ENCODE results near the gene SHANK3. TPM values are rescaled to one million over a fixed set of nuclear protein-coding genes. Genes with fewer than 3 reads are reported as not detected.

Gene SHANK3
- total RNA-seq, 5 donors from 2014 or later (not counting 1 experiment from before 2014, with no cell fraction given) = 0.22 to 0.47 (median 0.28) TPM

DNA sequence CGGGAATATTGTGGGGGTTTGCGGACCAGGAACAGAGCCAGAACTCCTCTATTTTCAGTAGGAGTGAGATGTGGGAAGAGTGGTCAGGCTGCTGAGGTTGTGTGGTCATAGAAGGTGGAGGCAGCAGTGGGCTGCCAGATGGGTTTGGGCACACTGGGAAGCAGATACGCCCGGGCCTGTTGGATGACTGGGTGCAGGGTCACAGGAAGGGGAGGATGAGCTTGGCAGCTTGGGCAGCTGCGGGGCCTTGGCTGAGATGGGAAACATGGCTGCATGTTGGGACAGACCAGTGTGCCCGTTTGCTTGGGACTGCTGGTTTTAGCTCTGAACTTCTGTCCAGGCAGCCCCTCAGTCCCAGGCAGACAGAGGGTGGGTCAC, 11.4 kb downstream of the SHANK3 start:
- Histone ChIP-seq H3K36me3 (ENCODE audit: control insufficient read depth in 2 of 2, extremely low read depth in 1 of 2, insufficient read depth in 1 of 2, low read length in 1 of 2) (no peaks in the 10 kb centered on the region), H3K27ac (ENCODE audit: low read length) (no peak overlapping the region), H3K9me3 (no peaks in the 10 kb centered on the region), H3K27me3 (replicated peaks in 1 of 2; ENCODE audit: control insufficient read depth in 2 of 2, extremely low read depth in 1 of 2, insufficient read depth in 2 of 2, low read length in 1 of 2) (peaks cover 0 to 17% of the 10 kb centered on the region in 2 experiments), H3K4me1 (ENCODE audit: control insufficient read depth in 1 of 2, extremely low read depth in 1 of 2, insufficient read depth in 2 of 2, low read length in 2 of 2) (no peaks in the 10 kb centered on the region), H3K4me3 (ENCODE audit: control insufficient read depth in 1 of 2, extremely low read depth in 1 of 2, low read length in 1 of 2) (no peak overlapping the region)
- Mint-ChIP-seq H3K36me3 (no peaks in the 10 kb centered on the region), H3K27me3 (peaks cover 5% of the 10 kb centered on the region in 2 donors), H3K4me1 (no peaks in the 10 kb centered on the region), H3K4me3 (no peak overlapping the region), H3K27ac (no peak overlapping the region), H3K9me3 (no peaks in the 10 kb centered on the region)
- ATAC-seq (replicated peaks in 1 of 4) = no peak
- POLR2A ChIA-PET = no interaction called here
- 88% methylated on average over 6 of the region's 6 CpGs for WGBS (ENCODE audit: insufficient coverage)
- DNase-seq = no peak
- CTCF ChIA-PET = no interaction called here

DNA sequence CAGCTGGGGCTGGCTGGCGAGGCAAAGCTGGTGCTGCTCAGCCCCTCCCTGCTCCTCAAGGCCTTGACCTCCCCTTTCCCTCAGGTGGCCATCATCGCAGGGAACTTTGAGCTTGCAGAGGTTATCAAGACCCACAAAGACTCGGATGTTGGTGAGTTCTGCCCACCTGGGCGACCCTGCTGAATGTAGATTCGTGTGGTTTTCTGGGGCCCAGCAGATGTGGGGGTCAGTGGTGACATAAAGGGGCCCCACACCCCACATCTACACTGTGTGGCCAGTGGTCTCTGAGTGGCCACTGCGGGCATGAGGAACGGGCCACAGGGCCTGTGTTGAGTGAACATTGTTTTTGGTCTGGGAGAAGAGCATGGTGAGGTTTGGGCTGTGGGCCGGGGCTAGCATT, 11.9 kb downstream of the SHANK3 start:
- POLR2A ChIA-PET = no interaction called here
- Mint-ChIP-seq H3K36me3 (no peaks in the 10 kb centered on the region), H3K4me3 (no peak overlapping the region), H3K27ac (no peak overlapping the region), H3K9me3 (no peaks in the 10 kb centered on the region), H3K27me3 (peaks cover 5 to 7% of the 10 kb centered on the region in 2 donors), H3K4me1 (no peaks in the 10 kb centered on the region)
- Histone ChIP-seq H3K4me3 (ENCODE audit: control insufficient read depth in 1 of 2, extremely low read depth in 1 of 2, low read length in 1 of 2) (no peak overlapping the region), H3K9me3 (no peaks in the 10 kb centered on the region), H3K4me1 (ENCODE audit: control insufficient read depth in 1 of 2, extremely low read depth in 1 of 2, insufficient read depth in 2 of 2, low read length in 2 of 2) (no peaks in the 10 kb centered on the region), H3K27me3 (replicated peaks in 1 of 2; ENCODE audit: control insufficient read depth in 2 of 2, extremely low read depth in 1 of 2, insufficient read depth in 2 of 2, low read length in 1 of 2) (peaks cover 0 to 17% of the 10 kb centered on the region in 2 experiments), H3K36me3 (ENCODE audit: control insufficient read depth in 2 of 2, extremely low read depth in 1 of 2, insufficient read depth in 1 of 2, low read length in 1 of 2) (no peaks in the 10 kb centered on the region), H3K27ac (ENCODE audit: low read length) (no peak overlapping the region)
- CTCF ChIA-PET = no interaction called here
- WGBS (ENCODE audit: insufficient coverage) = 89% methylated on average over 3 of the region's 8 CpGs
- DNase-seq (no peak), ATAC-seq (replicated peaks in 1 of 4) (no peak)

DNA sequence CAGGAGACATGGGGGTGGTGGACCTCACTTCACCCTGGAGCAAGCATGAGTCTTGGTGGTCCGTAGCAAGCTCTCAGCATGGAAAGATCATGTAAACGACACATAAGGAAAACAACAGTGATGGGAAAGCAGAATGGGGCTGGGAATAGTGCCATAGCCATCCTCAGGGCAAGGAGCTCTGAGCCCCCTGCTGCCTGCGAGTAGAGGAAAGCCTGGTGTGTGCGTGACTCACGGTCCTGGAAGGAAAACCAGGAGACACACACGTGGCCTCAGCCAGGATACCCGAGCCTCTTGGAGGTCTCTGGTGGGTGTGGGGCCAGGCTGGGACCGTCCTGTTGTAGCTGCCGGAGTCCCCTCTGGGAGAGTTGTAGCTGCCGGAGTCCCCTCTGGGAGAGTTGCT, 12.4 kb downstream of the SHANK3 start:
- no peak overlapping the region for H3K27ac Mint-ChIP-seq
- no peaks in the 10 kb centered on the region for H3K9me3 Mint-ChIP-seq
- Histone ChIP-seq H3K27ac (ENCODE audit: low read length) (no peak overlapping the region), H3K4me1 (ENCODE audit: control insufficient read depth in 1 of 2, extremely low read depth in 1 of 2, insufficient read depth in 2 of 2, low read length in 2 of 2) (no peaks in the 10 kb centered on the region), H3K27me3 (replicated peaks in 1 of 2; ENCODE audit: control insufficient read depth in 2 of 2, extremely low read depth in 1 of 2, insufficient read depth in 2 of 2, low read length in 1 of 2) (peaks cover 0 to 17% of the 10 kb centered on the region in 2 experiments), H3K36me3 (ENCODE audit: control insufficient read depth in 2 of 2, extremely low read depth in 1 of 2, insufficient read depth in 1 of 2, low read length in 1 of 2) (no peaks in the 10 kb centered on the region), H3K9me3 (no peaks in the 10 kb centered on the region), H3K4me3 (ENCODE audit: control insufficient read depth in 1 of 2, extremely low read depth in 1 of 2, low read length in 1 of 2) (no peak overlapping the region)
- POLR2A ChIA-PET = no interaction called here
- DNase-seq = no peak
- 90% methylated on average over 6 of the region's 10 CpGs for WGBS (ENCODE audit: insufficient coverage)
- CTCF ChIA-PET = no interaction called here
- no peak for ATAC-seq (replicated peaks in 1 of 4)
- H3K36me3 Mint-ChIP-seq = no peaks in the 10 kb centered on the region
- peaks cover 5 to 10% of the 10 kb centered on the region in 2 donors for H3K27me3 Mint-ChIP-seq
- no peaks in the 10 kb centered on the region for H3K4me1 Mint-ChIP-seq
- H3K4me3 Mint-ChIP-seq = no peak overlapping the region

DNA sequence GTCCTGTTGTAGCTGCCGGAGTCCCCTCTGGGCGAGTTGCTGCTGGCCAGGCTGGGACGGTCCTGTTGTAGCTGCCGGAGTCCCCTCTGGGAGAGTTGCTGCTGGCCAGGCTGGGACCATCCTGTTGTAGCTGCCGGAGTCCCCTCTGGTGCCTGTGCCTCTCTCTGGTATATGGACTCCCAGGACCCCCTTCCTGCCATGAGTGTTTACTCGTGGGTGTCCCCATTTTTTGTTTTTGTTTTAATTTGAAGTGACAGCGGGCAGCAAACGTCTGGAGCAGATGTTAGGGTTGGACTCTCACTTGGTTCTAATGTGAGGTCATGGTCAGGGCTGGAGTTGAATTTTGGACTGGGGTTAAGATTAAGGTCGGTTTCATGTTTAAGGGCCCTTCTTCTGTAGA, 14.2 kb downstream of the SHANK3 start:
- Mint-ChIP-seq H3K4me1 (no peaks in the 10 kb centered on the region), H3K4me3 (no peak overlapping the region), H3K9me3 (peaks cover 0 to 5% (median 0%) of the 10 kb centered on the region in 3 donors)

DNA sequence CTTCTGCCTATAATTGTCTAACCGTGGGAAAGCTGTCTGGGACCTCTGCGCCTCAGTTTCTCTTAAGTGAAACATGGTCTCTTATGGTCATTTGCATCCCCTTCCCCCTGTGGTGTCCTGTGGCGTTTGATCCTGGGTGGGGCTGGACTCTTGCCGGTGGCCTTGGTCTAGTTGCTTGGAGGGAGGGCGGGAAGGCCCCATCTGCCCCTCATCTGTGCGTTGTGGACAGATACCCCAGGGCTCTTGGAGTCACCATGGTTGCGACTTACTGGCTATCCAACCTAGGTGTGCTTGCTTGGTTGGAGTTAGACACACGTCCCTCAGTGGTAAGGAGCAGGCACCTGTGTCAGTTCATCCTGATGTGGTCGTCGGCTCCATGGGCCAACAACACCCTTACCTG, 15.2 kb downstream of the SHANK3 start:
- Mint-ChIP-seq H3K4me3 (no peak overlapping the region), H3K27me3 (peaks cover 5 to 17% of the 10 kb centered on the region in 2 donors), H3K27ac (no peak overlapping the region), H3K36me3 (no peaks in the 10 kb centered on the region), H3K9me3 (peaks cover 0 to 8% (median 0%) of the 10 kb centered on the region in 3 donors), H3K4me1 (no peaks in the 10 kb centered on the region)
- H3K36me3 ChIP-seq (ENCODE audit: control insufficient read depth in 2 of 2, extremely low read depth in 1 of 2, insufficient read depth in 1 of 2, low read length in 1 of 2) = no peaks in the 10 kb centered on the region
- ATAC-seq (replicated peaks in 1 of 4) (no peak), DNase-seq (no peak)
- ChIA-PET CTCF (no interaction called here), POLR2A (no interaction called here)
- no peaks in the 10 kb centered on the region for H3K9me3 ChIP-seq
- H3K27me3 ChIP-seq (replicated peaks in 1 of 2; ENCODE audit: control insufficient read depth in 2 of 2, extremely low read depth in 1 of 2, insufficient read depth in 2 of 2, low read length in 1 of 2) = peaks cover 0 to 17% of the 10 kb centered on the region in 2 experiments
- no peaks in the 10 kb centered on the region for H3K4me1 ChIP-seq (ENCODE audit: control insufficient read depth in 1 of 2, extremely low read depth in 1 of 2, insufficient read depth in 2 of 2, low read length in 2 of 2)
- H3K4me3 ChIP-seq (ENCODE audit: control insufficient read depth in 1 of 2, extremely low read depth in 1 of 2, low read length in 1 of 2) = no peak overlapping the region
- WGBS (ENCODE audit: insufficient coverage) = 100% methylated on average over 2 of the region's 10 CpGs
- H3K27ac ChIP-seq (ENCODE audit: low read length) = no peak overlapping the region

More for the DNA sequence above, 14.2 kb downstream of the SHANK3 start:
- Histone ChIP-seq H3K27me3 (replicated peaks in 1 of 2; ENCODE audit: control insufficient read depth in 2 of 2, extremely low read depth in 1 of 2, insufficient read depth in 2 of 2, low read length in 1 of 2) (peaks cover 0 to 17% of the 10 kb centered on the region in 2 experiments), H3K9me3 (no peaks in the 10 kb centered on the region), H3K27ac (ENCODE audit: low read length) (no peak overlapping the region), H3K4me3 (ENCODE audit: control insufficient read depth in 1 of 2, extremely low read depth in 1 of 2, low read length in 1 of 2) (no peak overlapping the region), H3K4me1 (ENCODE audit: control insufficient read depth in 1 of 2, extremely low read depth in 1 of 2, insufficient read depth in 2 of 2, low read length in 2 of 2) (no peaks in the 10 kb centered on the region), H3K36me3 (ENCODE audit: control insufficient read depth in 2 of 2, extremely low read depth in 1 of 2, insufficient read depth in 1 of 2, low read length in 1 of 2) (no peaks in the 10 kb centered on the region)
- POLR2A ChIA-PET = no interaction called here
- peak in 1 of 35 experiments; percentile 1 for DNase-seq
- no peaks in the 10 kb centered on the region for H3K36me3 Mint-ChIP-seq
- no peak for ATAC-seq (replicated peaks in 1 of 4)
- no peak overlapping the region for H3K27ac Mint-ChIP-seq
- WGBS (ENCODE audit: insufficient coverage) = 62% methylated on average over 8 of the region's 9 CpGs
- CTCF ChIA-PET = no interaction called here
- H3K27me3 Mint-ChIP-seq = peaks cover 5 to 17% of the 10 kb centered on the region in 2 donors

DNA sequence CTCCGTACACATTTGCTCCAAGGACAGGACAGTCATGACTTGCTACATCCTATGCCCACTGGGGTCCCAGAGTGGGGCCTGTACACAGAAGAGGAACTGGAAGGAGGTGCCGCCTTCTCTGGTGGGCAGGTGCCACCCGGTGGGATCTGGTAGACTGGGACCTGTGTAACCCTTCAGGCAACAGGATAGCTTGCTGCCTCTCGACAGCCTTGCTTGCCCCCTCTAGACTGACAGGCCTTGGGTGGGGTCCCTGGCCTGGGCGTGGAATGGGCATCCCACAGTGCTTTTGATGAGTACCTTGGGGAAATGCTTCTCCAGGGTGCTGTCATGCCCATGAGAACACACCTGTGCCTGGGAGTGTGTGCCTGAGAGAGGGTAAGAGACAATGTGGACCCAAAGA, 15.8 kb downstream of the SHANK3 start:
- Histone ChIP-seq H3K9me3 (no peaks in the 10 kb centered on the region), H3K4me3 (ENCODE audit: control insufficient read depth in 1 of 2, extremely low read depth in 1 of 2, low read length in 1 of 2) (no peak overlapping the region), H3K27me3 (replicated peaks in 1 of 2; ENCODE audit: control insufficient read depth in 2 of 2, extremely low read depth in 1 of 2, insufficient read depth in 2 of 2, low read length in 1 of 2) (peaks cover 0 to 17% of the 10 kb centered on the region in 2 experiments), H3K4me1 (ENCODE audit: control insufficient read depth in 1 of 2, extremely low read depth in 1 of 2, insufficient read depth in 2 of 2, low read length in 2 of 2) (no peaks in the 10 kb centered on the region), H3K36me3 (ENCODE audit: control insufficient read depth in 2 of 2, extremely low read depth in 1 of 2, insufficient read depth in 1 of 2, low read length in 1 of 2) (no peaks in the 10 kb centered on the region), H3K27ac (ENCODE audit: low read length) (no peak overlapping the region)
- CTCF ChIA-PET = no interaction called here
- Mint-ChIP-seq H3K27ac (no peak overlapping the region), H3K4me1 (no peaks in the 10 kb centered on the region), H3K36me3 (no peaks in the 10 kb centered on the region), H3K27me3 (peaks cover 5 to 17% of the 10 kb centered on the region in 2 donors), H3K9me3 (peaks cover 0 to 8% (median 0%) of the 10 kb centered on the region in 3 donors), H3K4me3 (no peak overlapping the region)
- POLR2A ChIA-PET = no interaction called here
- peak in 1 of 35 experiments; percentile 13 for DNase-seq
- WGBS (ENCODE audit: insufficient coverage) = 86% methylated on average over 5 of the region's 5 CpGs
- ATAC-seq (replicated peaks in 1 of 4) = no peak

DNA sequence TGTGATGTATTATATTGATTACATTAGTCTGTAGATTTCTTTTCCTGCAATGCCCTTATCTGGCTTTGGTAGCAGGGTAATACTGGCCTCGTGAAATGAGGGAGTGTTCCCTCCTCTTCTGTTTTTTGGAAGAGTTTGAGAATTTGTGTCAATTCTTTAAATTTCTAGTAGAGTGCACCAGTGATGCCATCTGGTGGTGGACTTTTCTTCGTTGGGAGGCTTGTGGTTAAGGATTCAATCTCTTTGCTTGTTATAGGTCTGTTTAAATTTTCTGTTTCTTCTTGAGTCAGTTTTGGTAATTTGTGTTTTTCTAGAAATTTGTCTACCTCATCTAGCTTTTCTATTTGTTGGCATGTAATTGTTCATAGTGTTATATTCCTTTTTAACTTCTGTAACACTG, 18.9 kb downstream of the SHANK3 start:
- no peak overlapping the region for H3K27ac ChIP-seq (ENCODE audit: low read length)
- H3K36me3 ChIP-seq (ENCODE audit: control insufficient read depth in 2 of 2, extremely low read depth in 1 of 2, insufficient read depth in 1 of 2, low read length in 1 of 2) = no peaks in the 10 kb centered on the region
- H3K27ac Mint-ChIP-seq = no peak overlapping the region
- POLR2A ChIA-PET = no interaction called here
- peaks cover 5 to 17% of the 10 kb centered on the region in 2 donors for H3K27me3 Mint-ChIP-seq
- no peaks in the 10 kb centered on the region for H3K36me3 Mint-ChIP-seq
- H3K4me1 ChIP-seq (ENCODE audit: control insufficient read depth in 1 of 2, extremely low read depth in 1 of 2, insufficient read depth in 2 of 2, low read length in 2 of 2) = no peaks in the 10 kb centered on the region
- H3K4me1 Mint-ChIP-seq = no peaks in the 10 kb centered on the region
- H3K9me3 Mint-ChIP-seq = peaks cover 0 to 8% (median 0%) of the 10 kb centered on the region in 3 donors
- CTCF ChIA-PET = no interaction called here
- DNase-seq = peak in 17 of 35 experiments; percentile 5 to 64 (median 33)
- no peaks in the 10 kb centered on the region for H3K9me3 ChIP-seq
- no peak overlapping the region for H3K4me3 ChIP-seq (ENCODE audit: control insufficient read depth in 1 of 2, extremely low read depth in 1 of 2, low read length in 1 of 2)
- WGBS (ENCODE audit: insufficient coverage) = no CpG with 5 or more reads among the region's 2 CpGs
- ATAC-seq (replicated peaks in 1 of 4) = no peak
- H3K4me3 Mint-ChIP-seq = no peak overlapping the region
- peaks cover 0 to 32% of the 10 kb centered on the region in 2 experiments for H3K27me3 ChIP-seq (replicated peaks in 1 of 2; ENCODE audit: control insufficient read depth in 2 of 2, extremely low read depth in 1 of 2, insufficient read depth in 2 of 2, low read length in 1 of 2)
